ENCODE results near the gene PLEKHJ1.

Gene PLEKHJ1

DNA sequence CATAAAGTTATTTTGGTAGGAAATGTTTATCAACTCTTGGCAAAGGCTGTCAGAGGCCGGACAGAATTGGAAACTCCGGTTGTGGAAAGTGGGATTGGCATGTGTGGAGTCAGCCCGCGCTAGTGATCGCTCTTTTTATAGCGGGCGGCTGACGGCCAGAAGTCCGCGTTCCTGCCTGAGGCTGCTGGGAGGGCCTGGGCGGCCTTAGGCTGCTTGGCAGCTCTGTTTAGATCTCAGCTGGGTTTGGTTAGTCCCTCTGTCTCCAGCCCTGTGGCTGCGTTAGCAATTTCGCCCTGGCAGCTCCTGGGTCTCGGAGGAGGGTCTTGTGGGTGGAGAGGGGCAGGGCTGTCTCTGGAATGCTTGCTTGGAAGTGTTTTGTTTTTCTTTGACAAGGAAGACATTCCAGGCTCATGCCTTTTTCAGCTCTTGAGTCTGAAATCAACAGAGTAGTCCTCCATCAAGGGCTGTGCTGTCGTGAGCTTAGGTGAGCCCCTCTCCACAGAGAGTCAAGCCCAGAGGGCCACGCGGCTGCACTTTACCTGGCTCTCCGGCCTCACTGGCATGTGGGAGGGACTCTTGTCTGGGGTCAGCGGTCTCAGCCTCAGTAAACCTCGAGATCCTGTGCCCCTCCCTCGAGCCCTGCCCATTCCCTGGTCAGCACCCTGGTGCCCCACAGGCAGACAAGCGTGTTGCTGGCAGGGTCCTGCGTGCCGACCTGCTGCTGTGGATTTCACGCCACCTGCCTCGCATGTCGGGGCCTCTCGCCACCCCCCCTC is 49.9 kb downstream of the PLEKHJ1 start:
- H3K27ac ChIP-seq, result peak overlapping the region; percentile 62
- TF ChIP-seq, protein P1, sequence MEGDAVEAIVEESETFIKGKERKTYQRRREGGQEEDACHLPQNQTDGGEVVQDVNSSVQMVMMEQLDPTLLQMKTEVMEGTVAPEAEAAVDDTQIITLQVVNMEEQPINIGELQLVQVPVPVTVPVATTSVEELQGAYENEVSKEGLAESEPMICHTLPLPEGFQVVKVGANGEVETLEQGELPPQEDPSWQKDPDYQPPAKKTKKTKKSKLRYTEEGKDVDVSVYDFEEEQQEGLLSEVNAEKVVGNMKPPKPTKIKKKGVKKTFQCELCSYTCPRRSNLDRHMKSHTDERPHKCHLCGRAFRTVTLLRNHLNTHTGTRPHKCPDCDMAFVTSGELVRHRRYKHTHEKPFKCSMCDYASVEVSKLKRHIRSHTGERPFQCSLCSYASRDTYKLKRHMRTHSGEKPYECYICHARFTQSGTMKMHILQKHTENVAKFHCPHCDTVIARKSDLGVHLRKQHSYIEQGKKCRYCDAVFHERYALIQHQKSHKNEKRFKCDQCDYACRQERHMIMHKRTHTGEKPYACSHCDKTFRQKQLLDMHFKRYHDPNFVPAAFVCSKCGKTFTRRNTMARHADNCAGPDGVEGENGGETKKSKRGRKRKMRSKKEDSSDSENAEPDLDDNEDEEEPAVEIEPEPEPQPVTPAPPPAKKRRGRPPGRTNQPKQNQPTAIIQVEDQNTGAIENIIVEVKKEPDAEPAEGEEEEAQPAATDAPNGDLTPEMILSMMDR (conservative IDR thresholded peaks at IDR 0.05), result no peak
- no peak for TF ChIP-seq ZFX (IDR thresholded peaks at IDR 0.05)

DNA sequence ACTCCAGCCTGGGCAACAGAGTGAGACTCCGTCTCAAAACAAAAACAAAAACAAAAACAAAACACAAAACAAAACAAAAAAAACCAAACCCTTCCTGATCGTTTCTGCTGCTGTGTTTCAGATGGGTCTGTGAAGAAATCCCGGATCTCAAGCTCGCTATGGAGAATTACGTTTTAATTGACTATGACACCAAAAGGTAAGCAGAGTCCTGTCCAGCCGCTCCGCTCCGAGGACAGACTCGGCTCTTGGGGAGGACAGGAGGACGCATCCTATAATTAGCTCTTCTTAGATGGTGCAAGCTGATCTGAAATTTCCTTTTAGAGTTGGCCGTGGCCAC is 50.4 kb downstream of the PLEKHJ1 start:
- no peak for TF ChIP-seq ZFX (IDR thresholded peaks at IDR 0.05)
- TF ChIP-seq, protein P1 (conservative IDR thresholded peaks at IDR 0.05), result no peak
- H3K27ac ChIP-seq, result peak overlapping the region; percentile 62

GRCh38 chr19:2184422-2184975 is 51.6 kb downstream of the PLEKHJ1 start:
- H3K27ac ChIP-seq, result peak overlapping the region; percentile 62; the same call in 1 of the 2 replicates
- TF ChIP-seq, protein P1 (conservative IDR thresholded peaks at IDR 0.05), result no peak
- TF ChIP-seq ZFX (IDR thresholded peaks at IDR 0.05), result no peak

All from C4-2B (cell line).